K562 (cell line): ENCODE results near the gene SRMS. TPM values are rescaled to one million over a fixed set of nuclear protein-coding genes. Genes with fewer than 3 reads are reported as not detected.

Source experiments
- BHLHE40 ChIP-seq: IDR thresholded peaks from 2 replicates; pipeline ENCODE4 v1.6.1; 2011; ENCODE audit warnings: low read length, improper control_type of control experiment
- GABPB1 ChIP-seq: sonication (generic); formaldehyde crosslinking; IDR thresholded peaks from 2 replicates; pipeline ENCODE4 v1.8.0; 2022; ENCODE audit warnings: mild to moderate bottlenecking, missing genetic modification reagents
- JUND ChIP-seq, 2 experiments: IDR thresholded peaks; 2 replicates in 1 of 2; 3 replicates in 1 of 2; pipeline ENCODE4 v1.6.1; 2011; ENCODE audit warnings: borderline replicate concordance in 2 of 2, low read depth in 2 of 2, low read length in 2 of 2, improper control_type of control experiment in 1 of 2, missing biosample characterization in 1 of 2, missing genetic modification characterization in 1 of 2, missing genetic modification reagents in 1 of 2
- KLF16 ChIP-seq: IDR thresholded peaks from 2 replicates; pipeline ENCODE4 v1.6.1; 2016; ENCODE audit warnings: antibody characterized with exemption
- MAX ChIP-seq: sonication (generic); formaldehyde crosslinking; IDR thresholded peaks from 2 replicates; pipeline ENCODE4 v1.9.0; 2022; ENCODE audit warnings: mild to moderate bottlenecking, missing genetic modification reagents
- MAZ ChIP-seq, 2 experiments: fragments of 450-650 bp in 1 of 2; sonication (generic) in 1 of 2; formaldehyde crosslinking; IDR thresholded peaks in 1 of 2; conservative IDR thresholded peaks in 1 of 2; 2 replicates each; pipeline versions ENCODE4 v1.4.0 to v1.5.0; 2020; ENCODE audit warnings: mild to moderate bottlenecking in 1 of 2, missing genetic modification reagents in 1 of 2
- NFIC ChIP-seq: fragments of 450-650 bp; IDR thresholded peaks from 2 replicates; pipeline ENCODE4 v1.6.1; 2017; ENCODE audit warnings: mild to moderate bottlenecking, inconsistent platforms
- PCBP1 ChIP-seq: fragments of 200-400 bp; formaldehyde crosslinking; IDR thresholded peaks from 2 replicates; pipeline ENCODE4 v1.6.1; 2018; ENCODE audit warnings: mild to moderate bottlenecking, low read depth, low read length; ENCODE audit not compliant: poor library complexity, severe bottlenecking
- RBFOX2 ChIP-seq: fragments of 200-400 bp; formaldehyde crosslinking; IDR thresholded peaks from 2 replicates; pipeline ENCODE4 v1.6.1; 2017; ENCODE audit warnings: low read depth, mild to moderate bottlenecking, low read length, moderate library complexity
- SRF ChIP-seq, 2 experiments: fragments of 250-450, 450-650 bp in 1 of 2; sonication (Bioruptor Pico) in 1 of 2; sonication (generic) in 1 of 2; formaldehyde crosslinking; IDR thresholded peaks; 2 replicates each; pipeline versions ENCODE4 v1.5.0 to v1.5.1; 2020 to 2022; ENCODE audit warnings: mild to moderate bottlenecking in 1 of 2, missing genetic modification reagents in 1 of 2
- TCF7L2 ChIP-seq: fragments of 150-350 bp; IDR thresholded peaks from 2 replicates; pipeline ENCODE4 v1.6.1; 2016; ENCODE audit warnings: low read depth, mild to moderate bottlenecking, low read length, moderate library complexity
- YY1 ChIP-seq, 3 experiments: IDR thresholded peaks; 2 replicates each; pipeline ENCODE4 v1.6.1; 2011; ENCODE audit warnings: low read length in 2 of 3, mild to moderate bottlenecking in 2 of 3, moderate library complexity in 2 of 3, borderline replicate concordance in 1 of 3, control low read depth in 1 of 3, low read depth in 1 of 3; ENCODE audit not compliant: insufficient read depth in 3 of 3, insufficient replicate concordance in 2 of 3, control insufficient read depth in 1 of 3, insufficient read length in 1 of 3; ENCODE audit errors: extremely low read depth in 1 of 3
- ZKSCAN1 ChIP-seq: fragments of 150-350 bp; IDR thresholded peaks from 2 replicates; pipeline ENCODE4 v1.6.1; 2016; ENCODE audit warnings: low read depth, low read length
- ZNF253 ChIP-seq: fragments of 250-450 bp; sonication (Bioruptor Pico); conservative IDR thresholded peaks from 2 replicates; pipeline ENCODE4 v1.6.1; 2021; ENCODE audit warnings: mild to moderate bottlenecking
- ZNF75A ChIP-seq: fragments of 450-650 bp; formaldehyde crosslinking; IDR thresholded peaks from 2 replicates; pipeline ENCODE4 v1.4.0; 2020; ENCODE audit warnings: mild to moderate bottlenecking
- polyA plus RNA-seq, 8 experiments: library from polyadenylated mRNA; depleted of rRNA in 4 of 8; stranded (reverse) in 5 of 8; unstranded in 3 of 8; fragments of >200 nt; fragmentation: Nextera tagmentation in 2 of 8; fragmentation: Illumina TruSeq in 1 of 8; extraction: Ambion mirVana in 2 of 8; extraction: Trizol in 1 of 8; gene quantifications; 2 replicates each; pipeline versions ENCODE4 v1.2.1 to v1.2.3, GENCODE V29; 2011 to 2014; ENCODE audit warnings: inconsistent platforms in 1 of 8, missing spikeins in 1 of 8
- total RNA-seq, 7 experiments: library from RNA; depleted of rRNA in 6 of 7; stranded (reverse); fragments of >200 nt in 6 of 7; fragmentation: Illumina TruSeq in 2 of 7; extraction: Trizol in 2 of 7; gene quantifications; 2 replicates each; pipeline versions ENCODE4 v1.2.1 to v1.2.3, GENCODE V29; 2011 to 2021; ENCODE audit warnings: low replicate concordance in 1 of 7
- TF ChIP-seq, protein P1 (sequence below): sonication (generic); formaldehyde crosslinking; IDR thresholded peaks from 2 replicates; pipeline ENCODE4 v1.8.1; 2023; ENCODE audit warnings: missing genetic modification reagents, mild to moderate bottlenecking, borderline replicate concordance
- TF ChIP-seq, protein P2 (sequence below), 2 experiments: fragments of 450-650 bp; IDR thresholded peaks; 2 replicates each; pipeline ENCODE4 v1.6.1; 2016

The SRMS gene
- total and polyA plus RNA-seq, 9 of the 15 experiments (the other 6 are each of a cell fraction or from before 2014, with no cell fraction given) = 0.07 TPM; not detected in 8

DNA sequence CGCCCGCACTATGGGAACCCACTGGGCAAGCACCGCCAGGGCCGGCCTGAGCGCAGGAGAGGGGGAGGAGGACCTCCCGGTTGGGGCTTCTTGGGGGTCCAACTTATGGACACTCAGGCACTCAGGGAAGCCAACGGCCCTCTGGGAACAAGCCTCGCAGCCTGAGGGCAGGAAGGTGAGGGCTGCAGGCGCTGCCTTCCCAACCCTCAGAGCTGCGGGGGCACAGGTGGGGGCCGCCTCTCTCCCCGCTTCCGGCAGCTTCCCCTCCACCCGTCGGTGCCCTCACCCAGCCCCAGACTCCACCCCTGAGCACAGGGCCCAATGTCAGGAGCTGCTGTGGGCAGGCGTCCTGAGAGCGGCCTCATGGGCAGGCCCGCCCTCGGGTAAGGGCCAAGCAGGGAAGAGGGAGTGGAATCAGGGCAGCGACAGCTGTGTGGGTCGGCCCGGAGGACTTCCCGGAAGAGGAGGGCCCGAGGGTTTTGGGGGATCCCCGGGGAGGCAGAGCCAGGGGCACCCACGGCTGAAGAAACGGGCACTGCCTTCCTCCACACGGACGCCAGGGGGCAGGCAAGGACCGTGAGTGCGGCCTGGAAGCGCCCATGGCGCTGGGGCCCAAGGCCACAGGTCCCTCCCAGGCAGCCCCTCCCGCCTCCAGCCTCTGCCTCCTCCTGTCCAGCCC, 9.9 kb downstream of the SRMS start (continued):
- TF ChIP-seq, protein P1, sequence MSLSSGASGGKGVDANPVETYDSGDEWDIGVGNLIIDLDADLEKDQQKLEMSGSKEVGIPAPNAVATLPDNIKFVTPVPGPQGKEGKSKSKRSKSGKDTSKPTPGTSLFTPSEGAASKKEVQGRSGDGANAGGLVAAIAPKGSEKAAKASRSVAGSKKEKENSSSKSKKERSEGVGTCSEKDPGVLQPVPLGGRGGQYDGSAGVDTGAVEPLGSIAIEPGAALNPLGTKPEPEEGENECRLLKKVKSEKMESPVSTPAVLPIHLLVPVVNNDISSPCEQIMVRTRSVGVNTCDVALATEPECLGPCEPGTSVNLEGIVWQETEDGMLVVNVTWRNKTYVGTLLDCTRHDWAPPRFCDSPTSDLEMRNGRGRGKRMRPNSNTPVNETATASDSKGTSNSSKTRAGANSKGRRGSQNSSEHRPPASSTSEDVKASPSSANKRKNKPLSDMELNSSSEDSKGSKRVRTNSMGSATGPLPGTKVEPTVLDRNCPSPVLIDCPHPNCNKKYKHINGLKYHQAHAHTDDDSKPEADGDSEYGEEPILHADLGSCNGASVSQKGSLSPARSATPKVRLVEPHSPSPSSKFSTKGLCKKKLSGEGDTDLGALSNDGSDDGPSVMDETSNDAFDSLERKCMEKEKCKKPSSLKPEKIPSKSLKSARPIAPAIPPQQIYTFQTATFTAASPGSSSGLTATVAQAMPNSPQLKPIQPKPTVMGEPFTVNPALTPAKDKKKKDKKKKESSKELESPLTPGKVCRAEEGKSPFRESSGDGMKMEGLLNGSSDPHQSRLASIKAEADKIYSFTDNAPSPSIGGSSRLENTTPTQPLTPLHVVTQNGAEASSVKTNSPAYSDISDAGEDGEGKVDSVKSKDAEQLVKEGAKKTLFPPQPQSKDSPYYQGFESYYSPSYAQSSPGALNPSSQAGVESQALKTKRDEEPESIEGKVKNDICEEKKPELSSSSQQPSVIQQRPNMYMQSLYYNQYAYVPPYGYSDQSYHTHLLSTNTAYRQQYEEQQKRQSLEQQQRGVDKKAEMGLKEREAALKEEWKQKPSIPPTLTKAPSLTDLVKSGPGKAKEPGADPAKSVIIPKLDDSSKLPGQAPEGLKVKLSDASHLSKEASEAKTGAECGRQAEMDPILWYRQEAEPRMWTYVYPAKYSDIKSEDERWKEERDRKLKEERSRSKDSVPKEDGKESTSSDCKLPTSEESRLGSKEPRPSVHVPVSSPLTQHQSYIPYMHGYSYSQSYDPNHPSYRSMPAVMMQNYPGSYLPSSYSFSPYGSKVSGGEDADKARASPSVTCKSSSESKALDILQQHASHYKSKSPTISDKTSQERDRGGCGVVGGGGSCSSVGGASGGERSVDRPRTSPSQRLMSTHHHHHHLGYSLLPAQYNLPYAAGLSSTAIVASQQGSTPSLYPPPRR (CRISPR knock-in tag) = no peak
- TF ChIP-seq KLF16 = 0 out of 2 replicates have a peak, but pooled peaks have one; percentile 22
- TF ChIP-seq JUND (IDR thresholded peaks at IDR 0.05; ENCODE audit: borderline replicate concordance, low read depth, low read length) = peak; percentile 36; the same call in 1 of the 2 replicates
- TF ChIP-seq JUND (tag; IDR thresholded peaks at IDR 0.05; ENCODE audit: borderline replicate concordance, low read depth, low read length) = no peak; the same call in 2 of the 3 replicates
- TF ChIP-seq YY1 (IDR thresholded peaks at IDR 0.05; ENCODE audit: borderline replicate concordance in 1 of 3, control insufficient read depth in 1 of 3, extremely low read depth in 1 of 3, insufficient read depth in 3 of 3, insufficient read length in 1 of 3, insufficient replicate concordance in 2 of 3, low read depth in 1 of 3, low read length in 2 of 3) = peak; percentile 27 to 82 (median 79)
- TF ChIP-seq ZNF75A (CRISPR knock-in tag) = no peak
- TF ChIP-seq MAZ (CRISPR knock-in tag; conservative IDR thresholded peaks at IDR 0.05 in 1 of 2, IDR thresholded peaks at IDR 0.05 in 1 of 2) = peak; percentile 97 to 99
- peak; percentile 64; the same call in 1 of the 2 replicates for TF ChIP-seq ZKSCAN1
- TF ChIP-seq ZNF253 (CRISPR knock-in tag) = no peak
- peak in 1 of 2 experiments; percentile 43; a peak in 1 of 4 replicates for TF ChIP-seq SRF (CRISPR knock-in tag; IDR thresholded peaks at IDR 0.05)
- TF ChIP-seq NFIC = peak; percentile 6; the same call in 1 of the 2 replicates
- peak; percentile 62 for TF ChIP-seq PCBP1
- no peak for TF ChIP-seq TCF7L2
- TF ChIP-seq MAX = peak; percentile 29
- TF ChIP-seq, protein P2, sequence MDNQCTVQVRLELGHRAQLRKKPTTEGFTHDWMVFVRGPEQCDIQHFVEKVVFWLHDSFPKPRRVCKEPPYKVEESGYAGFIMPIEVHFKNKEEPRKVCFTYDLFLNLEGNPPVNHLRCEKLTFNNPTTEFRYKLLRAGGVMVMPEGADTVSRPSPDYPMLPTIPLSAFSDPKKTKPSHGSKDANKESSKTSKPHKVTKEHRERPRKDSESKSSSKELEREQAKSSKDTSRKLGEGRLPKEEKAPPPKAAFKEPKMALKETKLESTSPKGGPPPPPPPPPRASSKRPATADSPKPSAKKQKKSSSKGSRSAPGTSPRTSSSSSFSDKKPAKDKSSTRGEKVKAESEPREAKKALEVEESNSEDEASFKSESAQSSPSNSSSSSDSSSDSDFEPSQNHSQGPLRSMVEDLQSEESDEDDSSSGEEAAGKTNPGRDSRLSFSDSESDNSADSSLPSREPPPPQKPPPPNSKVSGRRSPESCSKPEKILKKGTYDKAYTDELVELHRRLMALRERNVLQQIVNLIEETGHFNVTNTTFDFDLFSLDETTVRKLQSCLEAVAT (IDR thresholded peaks at IDR 0.05) = no peak
- no peak; the same call in none of the 2 replicates for TF ChIP-seq RBFOX2
- TF ChIP-seq GABPB1 = peak; percentile 76
- TF ChIP-seq BHLHE40 = peak; percentile 46
